ENCODE results near the gene ERCC2. TPM values are rescaled to one million over a fixed set of nuclear protein-coding genes. Genes with fewer than 3 reads are reported as not detected.
"Not testable (repeated sequence)": the region's sequence is repeated elsewhere in the genome, so short reads cannot be mapped to it uniquely, and the experiment has no call there.

Gene ERCC2
- total and polyA plus RNA-seq, 2 of the 4 experiments (the other 2 are of a cell fraction), result 30.6 to 66.5 TPM

DNA sequence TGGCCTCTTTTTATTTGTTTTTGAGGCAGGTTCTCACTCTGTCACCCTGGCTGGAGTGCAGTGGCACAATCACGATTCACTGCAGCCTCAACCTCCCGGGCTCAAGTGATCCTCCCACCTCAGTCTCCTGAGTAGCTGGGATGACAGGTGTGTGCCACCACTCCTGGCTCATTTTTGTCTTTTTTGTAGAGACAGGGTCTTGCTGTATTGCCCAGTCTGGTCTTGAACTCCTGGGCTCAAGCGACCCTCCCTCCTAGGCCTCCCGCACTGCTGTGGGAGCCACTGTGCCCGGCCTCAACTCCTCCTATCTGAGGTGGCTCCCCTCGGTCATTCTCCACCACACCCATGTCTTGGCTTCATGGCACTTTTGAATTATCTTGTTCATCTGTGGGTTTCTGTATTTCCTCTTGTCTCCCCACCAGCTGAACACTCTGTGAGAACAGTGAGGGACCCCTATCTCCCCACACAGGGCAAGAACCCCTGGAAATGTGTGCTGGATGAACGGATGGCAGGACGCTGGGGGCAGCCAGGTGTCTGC, 55.6 kb downstream of the ERCC2 start:
- DNase-seq, result no peak
- in situ Hi-C loops (cut with MboI; ENCODE audit: low sequenced_read_pairs) (no loop called here), dilution Hi-C loops (cut with HindIII; ENCODE audit: low sequenced_read_pairs, unreplicated experiment) (no loop called here), intact Hi-C loops (cut with micrococcal nuclease) (no loop called here)
- Histone ChIP-seq H3K9me1 (ENCODE audit: insufficient read depth, low read length) (no peaks in the 10 kb centered on the region), H3K27ac (ENCODE audit: insufficient read depth, low read length) (no peak overlapping the region), H3K4me3 (ENCODE audit: insufficient read depth, low read depth, low read length) (no peak overlapping the region), H3K23ac (ENCODE audit: low read depth, low read length) (no peak overlapping the region), H3K4ac (ENCODE audit: low read depth, low read length) (no peak overlapping the region), H2BK120ac (ENCODE audit: low read depth, low read length) (no peak overlapping the region), H3K36me3 (ENCODE audit: control insufficient read depth, insufficient read depth, low read length) (no peaks in the 10 kb centered on the region), H3K4me2 (ENCODE audit: low read depth, low read length) (no peak overlapping the region), H4K20me1 (ENCODE audit: insufficient read depth, low read length) (no peaks in the 10 kb centered on the region), H3K18ac (ENCODE audit: low read depth, low read length) (no peak overlapping the region), H3K4me1 (ENCODE audit: control insufficient read depth, insufficient read depth, low read length) (no peaks in the 10 kb centered on the region), H2AK5ac (ENCODE audit: low read depth, low read length) (no peak overlapping the region), H2AK9ac (replicated peaks; ENCODE audit: low read depth, low read length, poor library complexity) (no peak overlapping the region), H2BK5ac (ENCODE audit: low read depth, low read length, poor library complexity, severe bottlenecking) (no peak overlapping the region), H4K91ac (ENCODE audit: insufficient read depth, low read depth, low read length) (no peak overlapping the region), H2AFZ (replicated peaks; ENCODE audit: low read length, poor library complexity) (no peak overlapping the region), H3K9me3 (ENCODE audit: control insufficient read depth, insufficient read depth, low read length) (no peaks in the 10 kb centered on the region), H4K5ac (ENCODE audit: low read depth, low read length) (no peak overlapping the region), H3K9ac (ENCODE audit: low read depth, low read length) (no peak overlapping the region), H4K8ac (ENCODE audit: low read depth in 2 of 2, low read length in 2 of 2) (no peak overlapping the region), H3K27me3 (ENCODE audit: control insufficient read depth, insufficient read depth, low read length) (peaks cover 30% of the 10 kb centered on the region), H3K79me1 (ENCODE audit: low read depth in 1 of 2, low read length in 2 of 2) (no peaks in the 10 kb centered on the region), H2BK20ac (ENCODE audit: low read depth, low read length) (no peak overlapping the region), H2BK15ac (ENCODE audit: low read depth, low read length) (no peak overlapping the region), H3K14ac (replicated peaks; ENCODE audit: low read depth, low read length) (no peak overlapping the region), H3K56ac (ENCODE audit: extremely low read depth, insufficient read depth, low read length) (no peak overlapping the region)
- no peak for TF ChIP-seq BHLHE40 (IDR thresholded peaks at IDR 0.05; ENCODE audit: low read depth, low read length)
- ATAC-seq (ENCODE audit: low read depth), result no peak
- ChIA-PET CTCF (no interaction called here), POLR2A (ENCODE audit: unreplicated experiment) (no interaction called here)
- 80% methylated on average over 1 of the region's 8 CpGs; no CpG with 5 or more reads in 1 of the 2 experiments for WGBS, 2 experiments (ENCODE audit: extremely low coverage in 2 of 2, insufficient read length in 1 of 2)
- no TSS peak for BruUV-seq (replicated peaks)

DNA sequence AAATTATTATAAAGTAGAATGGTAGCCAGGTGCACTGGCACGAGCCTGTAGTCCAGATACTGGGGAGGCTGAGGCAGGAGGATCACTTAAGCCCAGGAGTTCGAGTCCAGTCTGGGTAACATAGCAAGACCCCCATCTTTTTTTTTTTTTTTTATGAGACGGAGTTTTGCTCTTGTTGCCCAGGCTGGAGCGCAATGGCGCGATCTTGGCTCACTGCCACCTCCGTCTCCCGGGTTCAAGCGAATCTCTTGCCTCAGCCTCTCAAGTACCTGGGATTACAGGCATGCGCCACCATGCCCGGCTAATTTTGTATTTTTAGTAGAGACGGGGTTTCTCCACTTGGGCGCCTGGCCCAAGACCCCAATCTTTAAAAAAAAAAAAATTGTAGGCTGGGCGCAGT, 58.1 kb downstream of the ERCC2 start:
- WGBS, 2 experiments (ENCODE audit: extremely low coverage in 2 of 2, insufficient read length in 1 of 2), result no CpG with 5 or more reads among the region's 14 CpGs
- H3K18ac ChIP-seq (ENCODE audit: low read depth, low read length); H3K4me2 ChIP-seq (ENCODE audit: low read depth, low read length); H3K27ac ChIP-seq (ENCODE audit: insufficient read depth, low read length); H4K5ac ChIP-seq (ENCODE audit: low read depth, low read length); H3K4me1 ChIP-seq (ENCODE audit: control insufficient read depth, insufficient read depth, low read length); H4K8ac ChIP-seq (ENCODE audit: low read depth in 2 of 2, low read length in 2 of 2); H4K20me1 ChIP-seq (ENCODE audit: insufficient read depth, low read length); H2BK15ac ChIP-seq (ENCODE audit: low read depth, low read length); H2AFZ ChIP-seq (replicated peaks; ENCODE audit: low read length, poor library complexity); H2BK5ac ChIP-seq (ENCODE audit: low read depth, low read length, poor library complexity, severe bottlenecking); H3K4me3 ChIP-seq (ENCODE audit: insufficient read depth, low read depth, low read length); H3K9ac ChIP-seq (ENCODE audit: low read depth, low read length); H3K79me1 ChIP-seq (ENCODE audit: low read depth in 1 of 2, low read length in 2 of 2); DNase-seq; H4K91ac ChIP-seq (ENCODE audit: insufficient read depth, low read depth, low read length); in situ Hi-C loops (cut with MboI; ENCODE audit: low sequenced_read_pairs); H3K36me3 ChIP-seq (ENCODE audit: control insufficient read depth, insufficient read depth, low read length); intact Hi-C loops (cut with micrococcal nuclease); dilution Hi-C loops (cut with HindIII; ENCODE audit: low sequenced_read_pairs, unreplicated experiment); H2AK5ac ChIP-seq (ENCODE audit: low read depth, low read length); H2BK20ac ChIP-seq (ENCODE audit: low read depth, low read length); ATAC-seq (ENCODE audit: low read depth); H3K9me3 ChIP-seq (ENCODE audit: control insufficient read depth, insufficient read depth, low read length); H3K56ac ChIP-seq (ENCODE audit: extremely low read depth, insufficient read depth, low read length); POLR2A ChIA-PET (ENCODE audit: unreplicated experiment); H3K9me1 ChIP-seq (ENCODE audit: insufficient read depth, low read length); H3K4ac ChIP-seq (ENCODE audit: low read depth, low read length); BruUV-seq (replicated peaks); H2AK9ac ChIP-seq (replicated peaks; ENCODE audit: low read depth, low read length, poor library complexity); H2BK120ac ChIP-seq (ENCODE audit: low read depth, low read length); H3K23ac ChIP-seq (ENCODE audit: low read depth, low read length); H3K14ac ChIP-seq (replicated peaks; ENCODE audit: low read depth, low read length); CTCF ChIA-PET: not testable (repeated sequence)
- H3K27me3 ChIP-seq (ENCODE audit: control insufficient read depth, insufficient read depth, low read length), result peaks cover 24% of the 10 kb centered on the region

Measured in IMR-90 (cell line).